ENCODE measurements around the gene MYG1.
"Not testable (repeated sequence)": the region's sequence is repeated elsewhere in the genome, so short reads cannot be mapped to it uniquely, and the experiment has no call there.

The MYG1 gene

DNA sequence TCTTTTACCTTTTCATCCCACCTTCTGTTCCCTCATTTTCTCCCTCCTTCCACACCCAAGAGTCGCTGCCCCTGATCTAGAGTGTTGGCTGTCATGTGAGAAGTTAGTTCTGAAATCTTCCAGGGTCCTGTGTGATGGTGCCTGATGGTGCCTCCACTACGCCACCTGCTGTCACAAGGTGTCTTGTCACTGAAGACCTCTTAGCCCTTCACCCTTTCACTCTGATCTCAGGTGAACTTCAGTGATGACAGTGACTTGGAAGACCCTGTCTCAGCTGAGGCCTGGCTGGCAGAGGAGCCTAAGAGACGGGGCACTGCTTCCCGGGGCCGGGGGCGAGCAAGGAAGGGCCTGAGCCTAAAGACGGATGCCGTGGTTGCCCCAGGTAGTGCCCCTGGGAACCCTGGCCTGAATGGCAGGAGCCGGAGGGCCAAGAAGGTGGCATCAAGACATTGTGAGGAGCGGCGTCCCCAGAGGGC is 11.7 kb upstream of the MYG1 start:
- peak; percentile 53 for DNase-seq

DNA sequence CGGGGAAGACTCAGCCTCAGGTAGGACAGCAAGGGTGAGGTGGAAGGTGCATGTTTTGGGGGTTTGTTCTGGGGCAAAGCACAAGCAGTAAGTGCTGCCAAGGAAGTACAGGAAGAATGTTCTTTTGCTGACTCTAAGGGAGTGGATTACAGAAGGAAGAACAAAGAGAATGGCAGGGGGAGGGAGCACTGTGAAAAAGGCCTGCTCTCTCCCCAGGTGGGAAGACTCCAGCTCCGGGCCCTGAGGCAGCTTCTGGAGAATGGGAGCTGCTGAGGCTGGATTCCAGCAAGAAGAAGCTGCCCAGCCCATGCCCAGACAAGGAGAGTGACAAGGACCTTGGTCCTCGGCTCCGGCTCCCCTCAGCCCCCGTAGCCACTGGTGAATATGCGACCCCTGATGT is 11.2 kb upstream of the MYG1 start:
- DNase-seq: no peak

DNA sequence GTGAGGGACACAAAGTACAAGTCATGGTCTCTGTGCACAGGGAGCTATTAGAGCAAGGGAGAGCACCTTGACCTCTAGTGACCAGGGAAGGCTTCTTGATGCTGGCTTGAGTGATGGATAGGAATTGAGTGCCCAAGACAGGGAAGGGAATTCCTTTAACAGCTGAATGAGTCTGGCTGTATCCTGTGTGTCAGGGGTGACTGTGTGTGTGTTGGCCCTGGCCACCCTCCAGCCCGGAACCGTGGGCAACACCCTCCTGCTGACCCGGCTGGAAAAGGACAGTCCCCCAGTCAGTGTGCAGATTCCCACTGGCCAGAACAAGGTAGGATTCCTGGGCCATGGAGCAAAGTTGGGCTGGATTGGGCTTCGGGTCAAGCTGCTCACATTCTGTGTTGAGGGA is 9.6 kb upstream of the MYG1 start:
- DNase-seq: no peak

DNA sequence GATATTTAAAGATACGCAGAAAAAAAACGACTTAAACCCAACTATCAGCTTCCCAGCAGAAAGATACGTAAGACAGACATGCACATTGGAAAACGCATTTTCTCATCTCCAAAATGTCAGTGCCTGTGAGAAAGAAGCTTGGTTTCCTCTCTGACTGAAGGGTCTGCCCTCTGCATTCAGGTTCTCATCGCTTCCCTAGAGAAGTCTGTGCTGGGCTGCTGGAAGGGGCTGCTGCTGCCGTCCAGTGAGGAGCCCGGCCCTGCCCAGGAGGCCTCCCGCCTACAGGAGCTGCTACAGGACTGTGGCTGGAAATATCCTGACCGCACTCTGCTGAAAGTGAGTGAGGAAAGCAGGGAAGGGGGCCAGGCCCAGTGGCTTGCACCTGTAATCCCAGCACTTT is 8.8 kb upstream of the MYG1 start:
- no peak for DNase-seq

DNA sequence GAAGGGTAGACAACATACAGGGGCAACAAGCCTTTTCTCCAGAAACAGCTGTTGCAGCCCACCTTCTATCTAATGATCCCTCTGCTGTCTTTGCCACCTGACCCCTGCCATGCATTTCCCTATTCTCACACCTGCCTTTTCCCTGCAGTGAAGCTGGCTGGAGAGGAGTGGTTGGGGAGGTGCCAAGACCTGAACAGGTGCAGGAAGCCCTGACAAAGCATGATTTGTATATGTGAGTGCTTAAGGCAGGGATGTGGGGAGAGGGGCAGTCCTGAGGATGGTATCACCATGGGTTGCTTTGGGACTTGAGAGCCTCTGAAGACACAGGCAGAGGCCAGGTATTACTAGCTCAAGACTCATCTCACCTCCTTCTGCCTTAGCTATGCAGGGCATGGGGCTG is 7.1 kb upstream of the MYG1 start:
- DNase-seq: no peak

DNA sequence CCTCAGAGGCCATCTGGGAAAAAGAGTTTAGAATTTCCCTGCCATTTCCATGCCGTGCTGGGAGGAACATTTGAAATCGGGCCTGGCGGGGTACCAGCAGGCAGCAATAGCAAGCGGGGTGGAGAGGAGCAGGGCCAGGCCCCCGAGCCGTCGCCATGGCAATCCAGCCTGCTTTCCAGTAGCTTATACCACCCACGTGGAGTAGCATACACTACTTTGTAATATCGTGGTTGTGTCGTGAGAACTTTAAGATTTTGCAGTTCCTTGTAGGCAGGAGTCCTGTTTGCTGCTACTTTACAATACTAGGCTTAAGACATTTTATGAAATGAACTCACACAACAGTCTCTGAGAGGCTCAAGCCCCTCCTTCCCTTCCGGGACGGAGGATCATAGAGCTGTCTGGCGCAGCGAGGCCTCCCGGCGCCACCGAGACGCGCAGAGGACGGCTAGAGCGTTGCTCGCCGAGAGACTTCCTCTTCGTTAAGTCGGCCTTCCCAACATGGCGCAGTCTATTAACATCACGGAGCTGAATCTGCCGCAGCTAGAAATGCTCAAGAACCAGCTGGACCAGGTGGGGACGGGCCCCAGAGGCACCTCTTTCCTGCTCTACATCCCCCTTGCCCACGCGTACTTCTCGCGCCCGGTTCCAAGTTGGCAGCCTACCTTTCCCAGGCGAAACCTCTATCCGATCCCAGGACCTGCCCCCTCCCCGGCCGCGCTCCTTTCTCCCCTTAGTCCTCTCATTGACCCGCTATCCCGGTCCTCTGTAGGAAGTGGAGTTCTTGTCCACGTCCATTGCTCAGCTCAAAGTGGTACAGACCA is 4.2 kb upstream of the MYG1 start, which contains the start of gene PFDN5:
Gene PFDN5 (plus strand): TSS at position 473 of the 821 bp plus-strand sequence. CDS start 26 bp downstream, at position 499.
- peak; percentile 94 for DNase-seq

DNA sequence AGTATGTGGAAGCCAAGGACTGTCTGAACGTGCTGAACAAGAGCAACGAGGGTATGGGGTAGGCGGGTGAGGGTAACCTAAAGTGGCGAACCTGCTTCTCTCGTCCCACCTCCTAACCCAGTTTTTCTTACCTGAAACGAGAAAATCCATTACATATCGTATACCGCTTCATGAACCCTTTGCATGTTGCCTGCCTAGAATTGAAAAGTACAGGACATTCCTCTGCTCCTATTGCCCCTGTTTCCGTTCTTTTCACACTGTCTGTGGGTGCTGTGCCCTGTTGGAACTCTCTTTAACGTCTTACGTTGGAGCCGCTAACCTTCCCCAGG is 3.6 kb upstream of the MYG1 start:
- no peak for DNase-seq

DNA sequence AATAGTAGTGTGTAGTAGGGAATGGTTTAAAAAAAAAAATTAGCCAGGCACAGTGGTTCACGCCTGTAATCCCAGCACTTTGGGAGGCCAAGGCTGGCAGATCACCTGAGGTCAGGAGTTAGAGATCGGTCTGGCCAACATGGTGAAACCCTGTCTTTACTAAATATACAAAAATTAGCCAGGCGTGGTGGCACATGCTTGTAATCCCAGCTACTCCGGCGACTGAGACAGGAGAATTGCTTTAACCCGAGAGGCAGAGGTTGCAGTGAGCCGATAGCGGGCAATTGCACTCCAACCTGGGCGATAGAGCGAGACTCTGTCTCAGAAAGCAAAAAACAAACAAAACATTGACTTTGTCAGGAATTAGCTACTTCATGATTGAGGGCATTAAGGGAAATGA is 2.4 kb upstream of the MYG1 start:
- not testable (repeated sequence) for DNase-seq

DNA sequence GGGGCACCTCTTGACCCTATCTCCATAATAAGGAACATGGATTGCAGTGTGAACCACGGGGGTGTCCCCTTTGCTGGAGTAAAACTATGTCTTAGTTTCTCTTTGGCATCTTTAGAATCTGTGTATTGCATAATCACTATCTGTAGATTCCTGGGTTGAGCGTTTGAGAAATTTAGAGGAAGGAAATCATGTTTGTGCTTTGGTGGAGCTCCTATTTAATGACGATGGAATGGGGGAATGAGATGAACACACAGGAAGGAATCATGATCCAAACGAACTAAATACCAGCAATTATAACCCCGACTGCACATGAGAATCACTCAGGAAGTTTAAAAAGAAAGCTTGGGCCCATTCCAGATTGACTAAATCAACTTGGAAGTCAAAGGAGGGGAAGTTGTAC is 1.3 kb upstream of the MYG1 start:
- no peak for DNase-seq

DNA sequence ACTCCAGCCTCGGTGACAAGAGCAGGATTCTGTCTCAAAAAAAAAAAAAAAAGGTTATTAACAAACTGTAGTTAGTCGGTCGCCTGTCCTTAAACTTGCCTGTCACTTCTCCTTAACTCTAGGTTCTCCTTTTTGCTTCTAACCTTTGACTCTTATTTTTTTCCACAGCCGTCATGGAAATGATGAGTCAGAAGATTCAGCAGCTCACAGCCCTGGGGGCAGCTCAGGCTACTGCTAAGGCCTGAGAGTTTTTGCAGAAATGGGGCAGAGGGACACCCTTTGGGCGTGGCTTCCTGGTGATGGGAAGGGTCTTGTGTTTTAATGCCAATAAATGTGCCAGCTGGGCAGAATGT is 418 bp upstream of the MYG1 start:
- DNase-seq: no peak

DNA sequence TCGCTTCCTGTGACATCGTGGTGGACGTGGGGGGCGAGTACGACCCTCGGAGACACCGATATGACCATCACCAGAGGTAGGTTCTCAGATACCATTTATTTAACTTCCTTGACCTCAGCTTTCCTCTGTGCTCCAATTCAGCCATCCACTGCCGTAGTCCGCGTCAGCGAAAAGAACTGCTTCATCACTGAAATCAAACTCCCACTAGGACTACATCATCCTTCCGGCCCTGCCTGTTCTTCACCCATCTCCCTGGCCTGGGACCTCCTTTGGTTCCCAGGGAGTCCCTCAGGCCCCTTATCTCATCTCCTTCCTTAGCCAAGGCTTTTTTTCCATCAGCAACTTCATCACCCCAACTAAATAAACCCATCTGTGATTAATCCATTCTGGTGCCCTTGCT is 692 bp downstream of the MYG1 start:
- no peak for DNase-seq

DNA sequence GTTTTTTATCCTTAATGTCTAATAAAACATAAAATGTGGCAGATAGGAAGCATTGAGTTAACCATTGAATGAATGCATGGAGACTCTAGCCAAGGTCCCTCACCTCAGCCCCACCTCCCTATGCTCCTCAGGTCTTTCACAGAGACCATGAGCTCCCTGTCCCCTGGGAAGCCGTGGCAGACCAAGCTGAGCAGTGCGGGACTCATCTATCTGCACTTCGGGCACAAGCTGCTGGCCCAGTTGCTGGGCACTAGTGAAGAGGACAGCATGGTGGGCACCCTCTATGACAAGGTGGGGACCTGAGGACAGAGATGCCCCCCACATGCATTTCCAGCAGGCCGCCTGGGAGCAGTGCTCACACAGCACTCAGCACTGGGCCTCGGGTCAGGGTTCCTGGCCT is 3.4 kb downstream of the MYG1 start:
- no peak for DNase-seq

DNA sequence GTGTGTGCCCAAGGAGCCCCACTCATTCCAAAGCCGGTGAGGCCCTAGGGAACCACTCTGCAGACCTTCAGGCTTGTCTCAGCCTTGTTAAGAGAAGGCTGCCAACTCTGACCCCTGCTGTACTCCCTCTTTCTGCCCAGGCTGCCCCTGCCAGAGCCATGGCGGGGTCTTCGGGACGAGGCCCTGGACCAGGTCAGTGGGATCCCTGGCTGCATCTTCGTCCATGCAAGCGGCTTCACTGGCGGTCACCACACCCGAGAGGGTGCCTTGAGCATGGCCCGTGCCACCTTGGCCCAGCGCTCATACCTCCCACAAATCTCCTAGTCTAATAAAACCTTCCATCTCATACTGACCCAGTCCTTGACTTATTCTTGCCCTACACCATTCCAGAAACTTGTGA is 7.3 kb downstream of the MYG1 start:
- DNase-seq: no peak

DNA sequence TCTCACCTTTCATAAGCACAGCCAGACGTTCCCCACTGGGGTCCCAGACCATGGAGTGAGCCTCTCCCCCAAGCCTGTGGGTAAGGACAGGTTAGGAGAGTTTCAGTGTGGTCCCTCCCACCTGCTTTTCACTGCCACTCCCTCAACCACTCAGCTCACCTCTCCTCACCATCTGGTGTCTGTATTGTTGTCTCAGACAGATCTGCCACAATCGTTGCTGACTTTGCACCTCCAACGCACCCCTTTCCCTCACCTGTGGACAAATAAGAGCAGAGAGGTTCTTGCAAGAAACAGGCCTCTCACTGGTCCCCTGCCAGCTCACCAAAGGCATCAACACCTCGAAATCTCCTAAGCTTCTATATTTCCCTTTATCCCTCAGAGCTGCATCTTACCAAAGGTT is 8.8 kb downstream of the MYG1 start:
- no peak for DNase-seq

DNA sequence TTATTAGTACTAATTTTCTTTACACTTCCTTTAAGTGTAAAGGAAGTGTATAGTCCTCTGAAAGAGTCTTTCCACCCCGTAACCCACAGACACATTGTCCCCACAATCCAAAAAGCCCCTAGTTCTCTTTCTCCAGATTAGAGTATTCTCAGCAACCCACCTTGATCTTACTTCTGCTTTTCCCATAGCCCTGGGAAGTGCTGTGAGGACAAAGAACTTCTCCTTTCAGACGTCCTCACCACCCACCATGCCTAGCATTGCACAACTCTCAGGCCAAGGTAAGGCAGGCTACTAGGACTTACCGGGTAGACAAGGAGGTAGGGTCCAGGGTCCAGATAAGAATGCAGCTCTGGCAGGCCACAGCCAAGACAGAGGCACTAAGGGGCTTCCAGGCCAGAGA is 14.5 kb downstream of the MYG1 start:
- no peak for DNase-seq

DNA sequence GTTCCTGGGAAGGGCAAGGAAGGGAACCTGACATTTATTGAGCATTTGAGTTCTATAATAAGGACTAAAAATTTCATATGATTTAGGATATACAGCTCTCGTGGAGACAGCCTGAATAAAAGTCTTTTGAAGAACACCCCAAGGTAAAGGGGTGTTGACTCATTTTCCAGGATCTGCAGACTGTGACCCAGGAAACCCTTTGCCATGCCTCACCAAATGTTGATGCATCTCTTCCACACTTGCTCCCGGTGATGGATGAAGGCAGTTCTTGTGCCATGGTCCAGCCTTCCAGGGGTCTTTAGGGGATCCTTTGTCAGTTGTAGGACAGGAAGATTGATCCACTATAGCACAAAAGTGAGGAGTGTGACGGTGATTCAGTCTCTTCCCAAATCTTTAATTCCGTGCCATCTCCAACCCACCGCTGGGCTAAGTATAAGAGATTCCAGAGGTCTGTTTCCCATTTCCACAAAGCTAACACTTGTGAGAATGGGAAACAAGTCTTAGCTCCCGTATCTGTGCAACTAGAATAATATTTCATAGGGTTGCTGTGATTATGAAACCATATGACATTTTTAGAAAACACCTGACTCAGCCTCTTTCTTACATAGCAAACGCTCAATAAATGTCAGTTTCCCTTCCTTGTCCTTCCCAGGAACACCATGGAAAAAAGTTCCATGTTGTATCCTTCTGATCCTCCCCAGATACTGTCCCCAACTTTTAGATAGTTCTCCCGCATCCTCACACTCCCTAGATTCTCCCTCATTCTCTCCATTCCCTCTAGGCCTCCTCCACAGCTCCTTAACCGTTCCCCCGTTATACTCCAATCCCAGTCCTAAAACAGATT is 21.1 kb downstream of the MYG1 start:
- no peak for DNase-seq

DNA sequence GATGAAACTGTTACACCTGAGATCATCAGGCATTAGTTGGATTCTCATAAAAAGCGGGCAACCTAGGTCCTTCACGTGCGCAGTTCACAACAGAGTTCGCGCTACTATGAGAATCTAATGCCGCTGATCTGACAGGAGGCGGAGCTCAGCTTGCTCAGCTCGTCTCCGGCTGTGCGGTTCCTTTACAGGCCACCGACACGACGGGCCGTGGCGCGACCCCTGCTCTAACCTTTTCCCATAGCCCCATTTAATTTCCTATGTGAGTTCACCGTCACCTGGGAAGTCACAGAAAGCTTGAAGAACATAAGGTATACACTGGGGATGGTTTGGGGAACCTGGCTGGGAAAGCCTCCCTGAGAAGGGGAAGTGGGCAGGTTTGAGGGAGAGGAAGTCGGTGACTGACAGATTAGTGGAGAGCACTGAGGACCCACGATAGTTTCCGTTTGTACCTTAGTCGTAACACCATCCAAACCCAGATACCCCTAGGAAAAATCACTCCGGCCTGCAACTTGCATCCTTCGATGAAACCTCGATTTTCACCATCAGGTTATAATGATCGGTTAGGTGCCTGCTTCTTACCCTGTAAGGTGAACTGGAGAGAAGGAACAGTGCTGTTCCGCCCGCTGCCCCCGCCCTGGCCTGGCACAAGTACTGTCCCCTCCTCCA is 24.8 kb downstream of the MYG1 start:
- DNase-seq: no peak

DNA sequence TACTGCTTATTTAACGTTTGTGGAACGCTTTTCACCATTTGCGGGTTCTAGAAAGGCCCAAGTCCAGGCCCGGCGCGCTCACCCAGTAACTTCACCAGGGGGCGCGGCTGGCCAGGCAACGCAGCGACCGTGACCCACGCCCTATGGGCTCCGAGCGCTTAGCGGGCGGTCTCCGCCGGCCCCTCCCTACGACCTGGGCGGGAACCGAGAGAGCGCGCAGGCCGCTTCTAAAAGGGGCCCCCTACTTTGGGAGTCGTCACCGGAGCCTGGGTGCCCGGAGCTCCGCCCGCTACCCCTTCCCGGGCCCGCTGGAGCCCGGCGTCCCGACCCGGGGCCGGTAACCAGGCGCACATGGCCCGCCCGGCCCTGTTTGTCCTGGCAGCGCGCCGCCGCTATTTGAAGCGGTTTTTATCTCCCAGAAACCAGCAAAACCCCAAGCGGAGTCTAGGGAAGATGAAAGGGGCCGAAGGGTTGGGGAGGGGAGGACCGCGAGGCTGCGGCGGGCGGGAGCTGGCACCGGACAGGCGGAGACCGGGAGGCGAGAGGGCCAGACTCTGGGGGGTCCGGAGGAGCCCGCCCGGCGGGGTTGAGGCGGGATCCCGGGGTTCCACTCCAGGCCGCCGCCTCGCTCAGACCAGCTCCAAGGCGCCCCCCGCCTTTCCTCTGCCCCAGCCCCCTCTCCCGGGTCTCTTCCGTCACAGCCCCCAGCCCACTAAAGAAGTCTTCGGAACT is 25.4 kb downstream of the MYG1 start:
- peak; percentile 95 for DNase-seq

DNA sequence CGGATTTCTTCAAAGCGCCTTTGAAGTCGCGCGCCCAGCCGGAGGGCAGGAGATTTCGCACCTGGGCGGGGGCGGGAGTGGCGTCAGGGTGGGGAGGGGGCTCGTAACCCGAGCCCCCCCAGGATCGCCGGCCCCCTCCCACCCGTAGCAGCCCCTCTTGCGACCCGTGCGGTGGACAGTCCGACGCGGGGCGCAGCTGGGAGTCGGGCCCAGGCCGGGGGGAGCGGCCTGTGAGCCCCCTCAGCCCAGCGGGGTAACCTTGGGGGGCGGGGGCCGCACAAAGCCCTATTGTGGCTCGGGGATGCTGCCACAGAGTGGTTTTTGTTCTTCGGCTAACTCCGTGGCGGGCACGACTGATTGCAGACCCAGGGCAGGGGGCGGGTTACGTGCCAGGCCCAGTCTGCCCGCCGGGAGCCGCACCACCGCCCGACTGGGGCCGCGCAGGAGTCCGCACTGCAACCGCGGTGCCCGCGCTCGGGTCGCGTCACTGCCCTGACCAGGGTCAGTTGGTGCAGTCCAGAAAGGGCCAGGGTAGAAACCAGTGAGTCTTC is 26.1 kb downstream of the MYG1 start:
- peak; percentile 69 for DNase-seq

DNA sequence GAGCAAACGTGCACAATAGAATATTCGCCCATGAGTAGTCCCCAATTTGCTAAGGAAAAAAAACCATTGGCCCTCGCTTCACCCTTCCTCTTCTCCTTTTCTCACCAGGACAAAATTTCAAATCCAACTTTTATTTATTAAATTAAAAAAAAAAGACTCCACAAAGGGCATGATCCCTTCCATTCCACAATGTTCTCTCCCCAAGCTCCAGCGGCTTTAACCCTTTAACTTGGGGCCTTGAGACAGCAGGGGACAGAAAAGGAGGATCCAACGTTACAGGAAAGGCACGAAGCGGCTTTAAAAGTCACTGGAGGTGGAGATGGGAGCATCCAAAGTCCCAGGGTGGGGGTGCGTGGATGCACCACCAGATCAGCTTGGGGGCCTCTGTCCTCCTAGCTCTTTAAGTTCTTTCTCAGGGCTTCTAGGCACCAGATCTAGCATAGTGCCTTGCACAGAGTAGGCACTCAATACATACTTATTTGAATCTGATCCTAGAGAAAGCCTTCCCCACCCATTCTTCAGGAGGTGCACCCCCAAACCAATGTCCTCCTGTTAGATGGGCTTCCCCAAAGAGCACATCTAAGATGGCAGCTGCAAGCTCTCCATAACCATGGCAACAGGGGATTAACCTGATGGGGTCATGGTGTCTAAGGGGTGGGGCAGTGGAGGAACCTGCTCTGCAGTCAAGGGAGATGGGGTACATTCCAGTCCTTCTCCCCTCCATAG is 27.1 kb downstream of the MYG1 start:
- no peak for DNase-seq

DNA sequence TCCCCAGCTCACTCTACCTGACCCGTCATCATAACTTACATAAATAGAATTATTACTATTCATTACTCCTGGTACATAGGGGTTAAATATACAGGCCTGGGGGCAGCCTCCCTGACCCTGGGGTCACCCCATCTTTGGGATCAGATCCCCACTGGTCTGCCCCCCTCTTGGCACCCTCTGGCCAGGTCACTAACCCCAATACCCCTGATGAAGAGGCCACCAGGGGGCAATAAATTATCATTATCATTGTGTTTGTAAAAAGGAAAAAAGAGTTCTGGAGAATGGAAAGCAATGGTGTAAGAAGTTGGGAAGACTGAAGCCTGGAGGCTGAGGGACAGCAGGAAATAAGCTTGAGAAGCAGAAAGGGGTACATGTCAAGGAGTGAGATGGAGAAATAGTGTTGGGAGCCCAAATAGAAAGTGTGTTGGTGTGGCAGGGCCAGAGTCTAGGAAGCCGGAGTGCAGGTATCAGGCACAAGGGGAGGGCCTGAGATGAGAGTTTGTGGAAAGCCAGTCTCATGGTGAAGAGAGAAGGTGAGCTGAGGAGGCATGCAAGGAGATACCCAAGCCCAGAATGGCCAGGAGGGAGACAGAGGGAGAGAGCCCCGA is 28.0 kb downstream of the MYG1 start:
- DNase-seq: no peak

DNA sequence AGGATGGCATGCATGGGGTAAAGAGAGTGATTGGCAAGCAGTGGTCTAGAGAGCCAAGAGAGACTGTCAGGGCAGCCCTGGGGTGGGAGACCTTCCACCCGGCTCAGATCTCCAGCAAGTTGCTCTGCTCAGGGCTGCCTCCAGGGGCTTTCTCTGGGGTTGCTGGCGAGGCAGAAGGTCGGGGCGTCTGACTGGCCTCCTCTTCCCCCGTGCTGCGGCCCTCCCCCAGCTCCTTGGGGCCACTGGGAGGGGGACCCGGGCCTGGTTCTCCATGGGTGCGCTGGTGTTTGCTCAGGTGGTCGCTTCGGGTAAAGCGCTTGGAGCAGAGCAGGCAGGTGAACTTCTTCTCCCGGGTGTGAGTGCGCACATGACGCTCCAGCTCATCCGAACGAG is 28.5 kb downstream of the MYG1 start:
- no peak for DNase-seq

Measured in right hindlimb (tissue), 1 donor.